Measurements from ENCODE around the gene CDH4. TPM values are rescaled to one million over a fixed set of nuclear protein-coding genes. Genes with fewer than 3 reads are reported as not detected.

The CDH4 gene
- total RNA-seq, 1 donor from 2014 or later: 8.9 TPM

GRCh38 chr20:61223121-61223520, 28.9 kb upstream of the CDH4 start:
- Mint-ChIP-seq H3K4me3 (no peak overlapping the region), H3K9me3 (no peaks in the 10 kb centered on the region), H3K27ac (ENCODE audit: unreplicated experiment) (no peak overlapping the region), H3K27me3 (ENCODE audit: low read depth) (peaks cover 31% of the 10 kb centered on the region), H3K4me1 (no peaks in the 10 kb centered on the region), H3K36me3 (ENCODE audit: low read depth) (no peaks in the 10 kb centered on the region)
- DNase-seq (ENCODE audit: low read depth, low spot score): no peak
- TF ChIP-seq, protein P1, sequence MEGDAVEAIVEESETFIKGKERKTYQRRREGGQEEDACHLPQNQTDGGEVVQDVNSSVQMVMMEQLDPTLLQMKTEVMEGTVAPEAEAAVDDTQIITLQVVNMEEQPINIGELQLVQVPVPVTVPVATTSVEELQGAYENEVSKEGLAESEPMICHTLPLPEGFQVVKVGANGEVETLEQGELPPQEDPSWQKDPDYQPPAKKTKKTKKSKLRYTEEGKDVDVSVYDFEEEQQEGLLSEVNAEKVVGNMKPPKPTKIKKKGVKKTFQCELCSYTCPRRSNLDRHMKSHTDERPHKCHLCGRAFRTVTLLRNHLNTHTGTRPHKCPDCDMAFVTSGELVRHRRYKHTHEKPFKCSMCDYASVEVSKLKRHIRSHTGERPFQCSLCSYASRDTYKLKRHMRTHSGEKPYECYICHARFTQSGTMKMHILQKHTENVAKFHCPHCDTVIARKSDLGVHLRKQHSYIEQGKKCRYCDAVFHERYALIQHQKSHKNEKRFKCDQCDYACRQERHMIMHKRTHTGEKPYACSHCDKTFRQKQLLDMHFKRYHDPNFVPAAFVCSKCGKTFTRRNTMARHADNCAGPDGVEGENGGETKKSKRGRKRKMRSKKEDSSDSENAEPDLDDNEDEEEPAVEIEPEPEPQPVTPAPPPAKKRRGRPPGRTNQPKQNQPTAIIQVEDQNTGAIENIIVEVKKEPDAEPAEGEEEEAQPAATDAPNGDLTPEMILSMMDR (conservative IDR thresholded peaks at IDR 0.05): no peak

DNA sequence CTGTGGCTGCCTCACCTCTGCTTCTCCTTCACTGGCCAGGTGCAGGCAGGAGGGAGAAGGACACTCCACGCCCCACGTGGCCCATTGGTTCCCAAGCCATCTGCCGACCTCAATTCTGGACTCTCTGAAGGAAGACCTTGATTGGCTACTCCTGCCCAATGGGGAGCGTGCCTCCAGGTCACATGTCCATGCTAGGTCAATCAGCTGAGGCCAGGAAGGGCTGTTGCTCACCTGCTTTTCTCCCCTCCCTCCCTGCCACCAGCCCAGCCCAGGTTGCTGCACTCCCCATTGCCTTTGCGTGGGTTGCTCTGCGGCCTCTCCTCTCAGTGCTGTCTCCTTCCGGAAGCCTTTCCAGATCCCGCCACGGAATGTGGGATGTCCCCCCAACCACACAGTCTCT, 21.9 kb upstream of the CDH4 start:
- H3K4me1 Mint-ChIP-seq: peaks cover 3% of the 10 kb centered on the region
- no peaks in the 10 kb centered on the region for H3K36me3 Mint-ChIP-seq (ENCODE audit: low read depth)
- TF ChIP-seq, protein P1 (conservative IDR thresholded peaks at IDR 0.05): no peak
- no peak overlapping the region for H3K27ac Mint-ChIP-seq (ENCODE audit: unreplicated experiment)
- H3K4me3 Mint-ChIP-seq: no peak overlapping the region
- peaks cover 4% of the 10 kb centered on the region for H3K9me3 Mint-ChIP-seq
- DNase-seq (ENCODE audit: low read depth, low spot score): no peak
- H3K27me3 Mint-ChIP-seq (ENCODE audit: low read depth): peaks cover 16% of the 10 kb centered on the region

GRCh38 chr20:61233590-61233989, 18.5 kb upstream of the CDH4 start:
- H3K36me3 Mint-ChIP-seq (ENCODE audit: low read depth): no peaks in the 10 kb centered on the region
- peaks cover 3% of the 10 kb centered on the region for H3K4me1 Mint-ChIP-seq
- TF ChIP-seq, protein P1 (conservative IDR thresholded peaks at IDR 0.05): no peak
- H3K27ac Mint-ChIP-seq (ENCODE audit: unreplicated experiment): no peak overlapping the region
- no peak overlapping the region for H3K4me3 Mint-ChIP-seq
- no peak for DNase-seq (ENCODE audit: low read depth, low spot score)
- peaks cover 4% of the 10 kb centered on the region for H3K9me3 Mint-ChIP-seq
- H3K27me3 Mint-ChIP-seq (ENCODE audit: low read depth): peaks cover 11% of the 10 kb centered on the region

DNA sequence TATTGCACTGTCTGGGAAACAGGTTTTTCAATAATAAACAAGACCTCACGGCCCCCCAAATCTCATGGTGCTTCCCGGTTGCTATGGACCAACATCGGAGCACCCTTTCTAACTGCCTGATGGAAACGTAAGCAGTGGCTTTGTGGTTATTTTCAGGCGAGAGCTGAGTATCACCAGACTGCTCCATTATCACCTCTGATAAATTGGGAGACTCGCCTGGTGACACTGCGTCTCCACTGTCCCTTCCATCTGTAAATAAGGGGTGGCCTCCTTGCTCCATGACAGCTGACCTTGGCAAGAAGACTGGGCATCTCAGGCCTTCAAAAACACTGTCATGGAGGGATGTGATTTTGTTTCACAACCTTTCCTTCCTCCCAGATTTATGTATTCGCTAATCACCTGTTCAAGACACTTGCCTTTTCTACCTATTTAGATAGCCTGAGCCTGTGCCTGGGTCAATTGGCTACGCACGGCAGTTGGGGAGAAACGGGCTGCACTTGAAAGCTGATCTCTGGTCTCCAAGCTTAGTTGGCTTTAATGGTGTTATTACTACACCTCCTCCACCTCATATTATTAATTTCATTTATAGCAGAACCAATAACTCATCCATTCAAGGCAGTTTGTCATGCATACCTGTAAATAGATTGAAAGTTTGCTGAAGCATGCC, 17.7 kb upstream of the CDH4 start:
- H3K27me3 Mint-ChIP-seq (ENCODE audit: low read depth): peaks cover 14% of the 10 kb centered on the region
- no peaks in the 10 kb centered on the region for H3K36me3 Mint-ChIP-seq (ENCODE audit: low read depth)
- H3K9me3 Mint-ChIP-seq: peaks cover 4% of the 10 kb centered on the region
- H3K4me1 Mint-ChIP-seq: no peaks in the 10 kb centered on the region
- H3K4me3 Mint-ChIP-seq: no peak overlapping the region
- TF ChIP-seq, protein P1 (conservative IDR thresholded peaks at IDR 0.05): no peak
- no peak for DNase-seq (ENCODE audit: low read depth, low spot score)
- no peak overlapping the region for H3K27ac Mint-ChIP-seq (ENCODE audit: unreplicated experiment)

- Mint-ChIP-seq H3K36me3 (ENCODE audit: low read depth) (no peaks in the 10 kb centered on the region), H3K9me3 (no peaks in the 10 kb centered on the region)
These were observed 15.3 kb upstream of the CDH4 start for GRCh38 chr20:61236713-61237112.

More at GRCh38 chr20:61236713-61237112, 15.3 kb upstream of the CDH4 start:
- TF ChIP-seq, protein P1 (conservative IDR thresholded peaks at IDR 0.05): no peak
- no peak overlapping the region for H3K27ac Mint-ChIP-seq (ENCODE audit: unreplicated experiment)
- H3K4me1 Mint-ChIP-seq: no peaks in the 10 kb centered on the region
- H3K4me3 Mint-ChIP-seq: no peak overlapping the region
- H3K27me3 Mint-ChIP-seq (ENCODE audit: low read depth): peaks cover 17% of the 10 kb centered on the region
- DNase-seq (ENCODE audit: low read depth, low spot score): no peak

Measured in neural crest cell (in vitro differentiated cells).